ENCODE results near the gene GTPBP6.

Gene GTPBP6

GRCh38 chrX:348461-349117, 30.0 kb upstream of the GTPBP6 start:
- no peak for TF ChIP-seq EGR1 (IDR thresholded peaks at IDR 0.05)
- no peak for TF ChIP-seq USF1 (IDR thresholded peaks at IDR 0.05)
- TF ChIP-seq TCF12 (IDR thresholded peaks at IDR 0.05; ENCODE audit: low read depth): no peak
- no peak for TF ChIP-seq REST (IDR thresholded peaks at IDR 0.05; ENCODE audit: low read depth)
- TF ChIP-seq NFIC (IDR thresholded peaks at IDR 0.05): no peak
- no peak for TF ChIP-seq TAF1 (IDR thresholded peaks at IDR 0.05; ENCODE audit: low read depth)
- TF ChIP-seq TEAD4 (IDR thresholded peaks at IDR 0.05): no peak
- TF ChIP-seq MAX (IDR thresholded peaks at IDR 0.05): no peak
- no peak for TF ChIP-seq YY1 (IDR thresholded peaks at IDR 0.05; ENCODE audit: low read depth)

- TF ChIP-seq TCF12 (IDR thresholded peaks at IDR 0.05; ENCODE audit: low read depth): no peak
- no peak for TF ChIP-seq RAD21 (IDR thresholded peaks at IDR 0.05; ENCODE audit: low read depth)
- TF ChIP-seq FOXM1 (IDR thresholded peaks at IDR 0.05; ENCODE audit: borderline replicate concordance, low read depth): no peak
- TF ChIP-seq CEBPB (IDR thresholded peaks at IDR 0.05): no peak
- no peak for TF ChIP-seq USF1 (IDR thresholded peaks at IDR 0.05)
- TF ChIP-seq ZBTB7A (IDR thresholded peaks at IDR 0.05; ENCODE audit: low read depth): no peak
- TF ChIP-seq TAF1 (IDR thresholded peaks at IDR 0.05; ENCODE audit: low read depth): no peak
- no peak for TF ChIP-seq YY1 (IDR thresholded peaks at IDR 0.05; ENCODE audit: low read depth)
- no peak for TF ChIP-seq TEAD4 (IDR thresholded peaks at IDR 0.05)
- TF ChIP-seq EP300 (IDR thresholded peaks at IDR 0.05; ENCODE audit: borderline replicate concordance): no peak
- no peak for TF ChIP-seq EGR1 (IDR thresholded peaks at IDR 0.05)
- no peak for TF ChIP-seq NFIC (IDR thresholded peaks at IDR 0.05)
- no peak for TF ChIP-seq CREB1 (IDR thresholded peaks at IDR 0.05; ENCODE audit: low read depth)
- no peak for TF ChIP-seq MAX (IDR thresholded peaks at IDR 0.05)
- TF ChIP-seq REST (IDR thresholded peaks at IDR 0.05; ENCODE audit: low read depth): no peak
Measured at GRCh38 chrX:347351-348117, 28.9 kb upstream of the GTPBP6 start.

GRCh38 chrX:346034-346813, 27.6 kb upstream of the GTPBP6 start:
- no peak for TF ChIP-seq TCF12 (IDR thresholded peaks at IDR 0.05; ENCODE audit: low read depth)
- TF ChIP-seq USF1 (IDR thresholded peaks at IDR 0.05): no peak
- TF ChIP-seq REST (IDR thresholded peaks at IDR 0.05; ENCODE audit: low read depth): no peak
- no peak for TF ChIP-seq EP300 (IDR thresholded peaks at IDR 0.05; ENCODE audit: borderline replicate concordance)
- TF ChIP-seq RAD21 (IDR thresholded peaks at IDR 0.05; ENCODE audit: low read depth): no peak
- TF ChIP-seq ZBTB7A (IDR thresholded peaks at IDR 0.05; ENCODE audit: low read depth): no peak
- TF ChIP-seq FOXM1 (IDR thresholded peaks at IDR 0.05; ENCODE audit: borderline replicate concordance, low read depth): no peak
- TF ChIP-seq CREB1 (IDR thresholded peaks at IDR 0.05; ENCODE audit: low read depth): no peak
- TF ChIP-seq TAF1 (IDR thresholded peaks at IDR 0.05; ENCODE audit: low read depth): no peak
- no peak for TF ChIP-seq CEBPB (IDR thresholded peaks at IDR 0.05)
- TF ChIP-seq EGR1 (IDR thresholded peaks at IDR 0.05): no peak
- no peak for TF ChIP-seq MAX (IDR thresholded peaks at IDR 0.05)
